NCI-H345 treated with DMSO at 0.1 percent for 48 hours (cell line): ENCODE results near the gene VAMP2.

ENCODE experiments used
- DNase-seq: peaks from one replicate; lab custom pipeline; 2025; ENCODE audit not compliant: unreplicated experiment; lab: John Stamatoyannopoulos, UW

Gene VAMP2

GRCh38 chr17:8162233-8162996 lies at the start of gene VAMP2:
VAMP2 (minus strand) TSS chr17:8162948; CDS start chr17:8162879, 69 bp downstream.
- peak; percentile 46 for DNase-seq

GRCh38 chr17:8210761-8211458 lies 48.2 kb upstream of the VAMP2 start:
- DNase-seq: no peak

- DNase-seq: peak; percentile 65
Observed at GRCh38 chr17:8209907-8210760, 47.4 kb upstream of the VAMP2 start, which contains the start of gene AURKB. AURKB (minus strand) TSS chr17:8210575; CDS start chr17:8210224, 351 bp downstream.

DNA sequence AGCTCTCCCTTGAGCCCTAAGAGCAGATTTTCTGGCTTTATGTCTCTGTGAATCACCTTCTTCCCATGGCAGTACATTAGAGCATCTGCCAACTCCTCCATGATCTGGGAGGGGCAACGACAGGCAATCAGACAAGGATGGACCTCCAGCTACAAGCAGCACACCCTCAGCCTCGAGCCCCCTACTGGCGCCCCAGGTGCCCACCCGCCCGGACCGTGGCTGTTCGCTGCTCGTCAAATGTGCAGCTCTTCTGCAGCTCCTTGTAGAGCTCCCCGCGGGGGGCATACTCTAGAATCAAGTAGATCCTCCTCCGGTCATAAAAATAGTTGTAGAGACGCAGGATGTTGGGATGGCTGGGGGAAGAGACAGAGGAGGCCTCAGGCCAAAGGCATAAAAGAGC lies 43.8 kb upstream of the VAMP2 start:
- no peak for DNase-seq

- no peak for DNase-seq
Observed at GRCh38 chr17:8204761-8205555, 42.2 kb upstream of the VAMP2 start.

GRCh38 chr17:8192070-8192815 lies 29.5 kb upstream of the VAMP2 start:
- peak; percentile 90 for DNase-seq

DNA sequence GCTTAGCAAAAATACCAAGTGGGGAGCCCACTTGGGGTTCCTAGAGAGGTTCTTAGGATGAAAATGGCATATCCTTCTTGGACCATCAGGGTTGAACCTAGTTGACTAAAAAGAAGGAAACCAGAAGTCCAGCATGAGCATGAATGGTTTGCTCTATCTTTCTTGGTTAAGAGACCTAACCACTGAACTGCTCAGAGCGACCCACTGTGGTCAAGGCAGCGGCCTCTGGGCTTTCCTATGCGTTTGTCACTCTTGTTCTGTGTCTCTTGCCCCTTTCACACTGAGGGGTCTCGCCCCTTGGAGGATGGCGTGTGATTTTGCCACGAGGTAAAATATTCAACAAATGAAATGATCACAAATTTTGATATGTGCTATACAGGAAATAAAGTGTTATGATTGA lies 27.8 kb upstream of the VAMP2 start:
- DNase-seq: no peak

DNA sequence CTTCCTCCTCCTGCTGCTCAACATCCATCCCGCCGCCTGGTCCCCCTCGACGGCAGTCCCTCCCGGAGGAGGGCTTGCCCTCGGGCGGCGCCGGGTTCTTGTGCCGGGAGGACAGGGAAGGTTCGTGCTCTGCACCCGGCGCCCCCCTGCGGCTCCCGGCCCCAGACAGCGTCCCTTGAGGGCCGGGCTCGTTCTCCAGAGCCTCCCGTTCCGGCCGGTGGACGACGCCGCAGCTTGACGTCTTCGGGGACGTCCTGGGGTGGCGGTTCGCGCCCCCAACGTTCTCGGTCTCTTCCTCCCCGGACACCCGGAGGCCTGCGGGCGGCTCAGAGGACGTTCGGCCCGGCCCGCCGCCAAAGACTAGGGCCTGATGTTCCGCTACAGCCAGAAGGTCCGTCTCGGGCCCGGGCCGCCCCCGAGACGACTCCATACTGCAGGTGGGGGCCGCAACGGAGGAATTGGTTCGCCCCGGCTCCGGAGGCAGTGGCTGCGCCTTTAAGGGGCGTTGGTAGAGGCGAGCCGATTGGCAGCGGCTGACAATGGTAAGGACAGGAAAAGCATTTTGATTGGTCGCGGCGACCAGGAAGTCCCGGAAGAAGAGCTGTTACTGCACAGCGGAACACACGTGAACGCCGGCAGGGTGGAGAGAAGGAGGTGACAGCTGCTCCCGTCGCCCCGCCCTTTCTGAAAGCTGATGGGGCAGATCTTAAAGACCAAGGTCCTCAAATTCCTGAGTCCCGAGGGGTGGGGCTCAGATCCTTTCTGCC lies 27.1 kb upstream of the VAMP2 start, which contains the start of gene BORCS6:
Gene BORCS6, minus strand, starts transcription at position 470 of the 767 bp plus-strand sequence. Its CDS starts 40 bp downstream, at position 430.
- peak; percentile 90 for DNase-seq

- DNase-seq: no peak
Observed at GRCh38 chr17:8189041-8189710, 26.4 kb upstream of the VAMP2 start.

DNA sequence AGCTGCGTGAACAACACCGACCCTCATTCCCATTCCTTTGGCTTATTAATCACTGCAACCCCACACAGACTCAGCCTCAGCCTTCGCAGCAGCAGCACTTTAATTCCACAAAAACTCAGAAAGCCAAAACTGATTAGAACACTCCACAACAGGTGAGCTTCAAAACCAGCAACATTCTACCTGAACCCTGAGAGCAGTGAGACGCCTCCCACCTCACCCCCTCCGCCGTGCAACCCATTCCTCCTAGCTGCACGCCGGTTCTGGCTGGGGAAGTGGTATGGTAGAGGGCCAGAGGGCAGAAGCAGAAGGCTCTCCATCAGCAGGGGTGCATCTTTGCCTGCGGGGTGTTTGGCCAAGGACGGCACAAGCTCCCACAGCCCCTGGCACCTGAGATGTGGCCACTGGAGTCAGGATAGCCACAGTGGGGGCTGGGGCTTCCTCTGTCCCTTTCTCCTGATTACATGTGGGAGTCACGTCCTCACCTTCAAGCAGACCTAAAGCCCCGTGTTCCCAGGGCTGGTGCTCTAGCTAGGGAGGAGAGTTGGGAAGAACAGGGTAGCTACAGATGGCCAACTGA lies 25.6 kb upstream of the VAMP2 start:
- DNase-seq: no peak

DNA sequence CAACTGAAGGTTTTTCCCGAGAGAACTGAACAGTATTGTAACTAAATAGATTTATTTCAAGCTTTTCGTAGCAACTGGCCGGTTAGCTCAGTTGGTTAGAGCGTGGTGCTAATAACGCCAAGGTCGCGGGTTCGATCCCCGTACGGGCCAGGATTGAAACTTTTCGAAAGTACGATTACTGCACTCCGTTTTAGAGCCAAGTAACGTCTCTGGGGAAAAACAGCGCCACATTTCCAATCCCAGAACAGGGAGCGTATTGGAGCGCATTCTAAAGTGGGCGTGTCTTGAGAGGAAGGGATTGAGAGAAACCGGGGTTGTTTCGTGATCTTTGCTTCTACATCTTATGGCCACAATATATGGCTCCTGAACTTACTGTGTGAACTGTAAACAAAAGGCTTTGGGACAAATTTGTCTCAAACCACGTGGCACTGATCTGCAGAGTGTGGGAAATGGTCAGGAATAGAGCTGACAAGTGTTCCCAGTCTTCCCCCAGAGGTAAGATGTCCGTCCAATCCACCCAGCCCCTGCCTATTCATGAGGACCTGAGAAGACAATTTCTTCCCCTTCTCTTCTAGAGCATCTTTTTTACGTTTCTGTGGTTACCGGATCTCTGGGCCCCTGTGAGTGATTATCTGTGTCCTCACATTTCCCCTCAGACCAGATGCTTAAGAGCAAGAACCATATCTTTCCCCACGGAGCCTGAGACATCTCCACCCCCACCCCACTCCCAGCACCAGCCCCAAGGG lies 24.9 kb upstream of the VAMP2 start:
- DNase-seq: peak; percentile 87

GRCh38 chr17:8186787-8187516 lies 24.2 kb upstream of the VAMP2 start:
- peak; percentile 71 for DNase-seq

- no peak for DNase-seq
Observed at GRCh38 chr17:8186446-8186786, 23.7 kb upstream of the VAMP2 start.

GRCh38 chr17:8185582-8186445 lies 23.1 kb upstream of the VAMP2 start:
- DNase-seq: peak; percentile 63

DNA sequence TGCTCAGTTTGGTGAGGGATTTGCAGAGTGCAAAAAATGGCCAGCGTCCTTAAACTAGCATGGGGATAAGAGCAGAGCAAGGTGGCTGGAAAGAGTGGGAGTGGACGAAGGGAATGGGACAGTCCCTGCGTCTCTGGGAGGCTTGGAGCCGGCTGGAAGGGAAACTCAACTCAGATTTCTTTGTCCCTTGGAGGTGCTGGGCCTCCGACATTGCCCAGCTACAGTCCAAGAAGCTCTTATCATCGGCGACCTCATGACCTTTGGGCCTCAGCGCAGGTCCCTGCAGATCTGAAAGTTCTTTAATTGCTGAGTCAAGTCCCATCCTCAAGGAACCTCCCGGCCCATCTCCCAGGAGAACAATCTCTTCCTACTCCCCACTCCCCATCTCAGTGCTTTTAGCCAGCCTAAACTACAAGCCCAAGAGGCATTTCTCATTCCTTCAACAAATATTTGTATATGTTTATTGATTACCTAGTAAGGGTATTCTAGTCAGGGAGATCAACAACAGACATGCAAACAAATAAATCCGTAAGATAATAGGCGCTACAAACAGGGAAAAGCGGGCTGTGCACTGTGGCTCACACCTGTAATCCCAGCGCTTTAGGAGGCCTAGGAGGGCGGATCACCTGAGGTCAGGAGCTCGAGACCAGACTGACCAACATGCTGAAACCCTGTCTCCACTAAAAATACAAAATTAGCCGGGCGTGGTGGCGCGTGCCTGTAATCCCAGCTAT lies 14.4 kb upstream of the VAMP2 start:
- DNase-seq: no peak
